ENCODE results near the gene ARL8A. TPM values are rescaled to one million over a fixed set of nuclear protein-coding genes. Genes with fewer than 3 reads are reported as not detected.

Gene ARL8A
- total and polyA plus RNA-seq, 10 of the 15 experiments (the other 5 are each of a cell fraction or from before 2014, with no cell fraction given) = 0.34 to 49.2 (median 15.4) TPM

DNA sequence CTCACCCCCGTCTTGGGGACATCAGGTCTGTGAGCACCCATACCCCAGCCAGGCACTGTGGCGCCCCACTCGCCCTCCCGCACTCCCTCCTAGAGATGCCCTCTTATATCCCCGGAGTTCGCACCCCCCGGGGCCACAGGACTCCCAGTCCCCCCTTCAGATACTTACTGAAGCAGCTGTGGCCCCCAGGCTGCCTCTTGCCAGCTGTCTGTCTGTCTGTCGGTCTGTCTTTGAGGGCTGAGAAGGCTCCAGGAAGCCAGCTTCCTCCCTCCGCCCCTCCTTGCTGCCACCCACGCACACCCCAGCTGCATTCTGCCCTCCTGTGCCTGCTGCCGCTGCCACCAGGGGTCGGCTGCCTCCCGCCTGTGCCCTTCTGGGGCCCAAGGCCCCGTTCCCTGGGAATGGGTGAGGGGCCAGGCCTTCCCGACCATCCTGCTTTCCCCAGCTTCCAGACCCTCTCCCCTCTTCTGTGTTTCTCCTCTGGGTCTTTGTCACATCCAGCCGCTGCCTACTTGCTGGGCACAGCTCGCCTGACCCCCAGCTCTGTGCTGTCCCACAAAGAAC is 15.9 kb upstream of the ARL8A start, which contains the start of gene PTPN7 (continued):
- TF ChIP-seq, protein P1, sequence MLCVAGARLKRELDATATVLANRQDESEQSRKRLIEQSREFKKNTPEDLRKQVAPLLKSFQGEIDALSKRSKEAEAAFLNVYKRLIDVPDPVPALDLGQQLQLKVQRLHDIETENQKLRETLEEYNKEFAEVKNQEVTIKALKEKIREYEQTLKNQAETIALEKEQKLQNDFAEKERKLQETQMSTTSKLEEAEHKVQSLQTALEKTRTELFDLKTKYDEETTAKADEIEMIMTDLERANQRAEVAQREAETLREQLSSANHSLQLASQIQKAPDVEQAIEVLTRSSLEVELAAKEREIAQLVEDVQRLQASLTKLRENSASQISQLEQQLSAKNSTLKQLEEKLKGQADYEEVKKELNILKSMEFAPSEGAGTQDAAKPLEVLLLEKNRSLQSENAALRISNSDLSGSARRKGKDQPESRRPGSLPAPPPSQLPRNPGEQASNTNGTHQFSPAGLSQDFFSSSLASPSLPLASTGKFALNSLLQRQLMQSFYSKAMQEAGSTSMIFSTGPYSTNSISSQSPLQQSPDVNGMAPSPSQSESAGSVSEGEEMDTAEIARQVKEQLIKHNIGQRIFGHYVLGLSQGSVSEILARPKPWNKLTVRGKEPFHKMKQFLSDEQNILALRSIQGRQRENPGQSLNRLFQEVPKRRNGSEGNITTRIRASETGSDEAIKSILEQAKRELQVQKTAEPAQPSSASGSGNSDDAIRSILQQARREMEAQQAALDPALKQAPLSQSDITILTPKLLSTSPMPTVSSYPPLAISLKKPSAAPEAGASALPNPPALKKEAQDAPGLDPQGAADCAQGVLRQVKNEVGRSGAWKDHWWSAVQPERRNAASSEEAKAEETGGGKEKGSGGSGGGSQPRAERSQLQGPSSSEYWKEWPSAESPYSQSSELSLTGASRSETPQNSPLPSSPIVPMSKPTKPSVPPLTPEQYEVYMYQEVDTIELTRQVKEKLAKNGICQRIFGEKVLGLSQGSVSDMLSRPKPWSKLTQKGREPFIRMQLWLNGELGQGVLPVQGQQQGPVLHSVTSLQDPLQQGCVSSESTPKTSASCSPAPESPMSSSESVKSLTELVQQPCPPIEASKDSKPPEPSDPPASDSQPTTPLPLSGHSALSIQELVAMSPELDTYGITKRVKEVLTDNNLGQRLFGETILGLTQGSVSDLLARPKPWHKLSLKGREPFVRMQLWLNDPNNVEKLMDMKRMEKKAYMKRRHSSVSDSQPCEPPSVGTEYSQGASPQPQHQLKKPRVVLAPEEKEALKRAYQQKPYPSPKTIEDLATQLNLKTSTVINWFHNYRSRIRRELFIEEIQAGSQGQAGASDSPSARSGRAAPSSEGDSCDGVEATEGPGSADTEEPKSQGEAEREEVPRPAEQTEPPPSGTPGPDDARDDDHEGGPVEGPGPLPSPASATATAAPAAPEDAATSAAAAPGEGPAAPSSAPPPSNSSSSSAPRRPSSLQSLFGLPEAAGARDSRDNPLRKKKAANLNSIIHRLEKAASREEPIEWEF (IDR thresholded peaks at IDR 0.05; ENCODE audit: insufficient replicate concordance, low read depth, low read length) = no peak
- TF ChIP-seq EGR1 (IDR thresholded peaks at IDR 0.05; ENCODE audit: borderline replicate concordance in 1 of 2, low read depth in 2 of 2, low read length in 2 of 2) (peak; percentile 91 to 99), NR2C2 (IDR thresholded peaks at IDR 0.05; ENCODE audit: borderline replicate concordance, control insufficient read depth, insufficient read length, low read depth) (no peak), SPI1 (IDR thresholded peaks at IDR 0.05; ENCODE audit: borderline replicate concordance, insufficient read depth, low read depth, low read length) (peak; percentile 49; the same call in 1 of the 2 replicates), HDGF (IDR thresholded peaks at IDR 0.05) (0 out of 2 replicates have a peak, but pooled peaks have one; percentile 33), ZNF274 (IDR thresholded peaks at IDR 0.05; ENCODE audit: insufficient read depth, insufficient read length) (no peak), MEF2B (IDR thresholded peaks at IDR 0.05; ENCODE audit: partially characterized antibody, poor library complexity, severe bottlenecking) (peak; percentile 59), SMAD1 (IDR thresholded peaks at IDR 0.05; ENCODE audit: low read depth, partially characterized antibody) (no peak), IKZF1 (conservative IDR thresholded peaks at IDR 0.05) (peak; percentile 77), TAF1 (IDR thresholded peaks at IDR 0.05; ENCODE audit: borderline replicate concordance, low read depth, low read length) (0 out of 2 replicates have a peak, but pooled peaks have one; percentile 42), MTA2 (IDR thresholded peaks at IDR 0.05; ENCODE audit: low read depth) (peak; percentile 66), RAD21 (IDR thresholded peaks at IDR 0.05; ENCODE audit: insufficient read depth, low read depth, low read length) (peak; percentile 42; the same call in 1 of the 2 replicates), BMI1 (IDR thresholded peaks at IDR 0.05; ENCODE audit: borderline replicate concordance) (no peak), EP300 (IDR thresholded peaks at IDR 0.05; ENCODE audit: borderline replicate concordance in 1 of 2, control insufficient read depth in 1 of 2, low read depth in 2 of 2, low read length in 2 of 2) (no peak), SRF (IDR thresholded peaks at IDR 0.05; ENCODE audit: low read depth in 2 of 2, low read length in 2 of 2) (no peak), ASH2L (IDR thresholded peaks at IDR 0.05; ENCODE audit: borderline replicate concordance, low read depth) (no peak), RELB (IDR thresholded peaks at IDR 0.05; ENCODE audit: low read depth) (no peak; the same call in 1 of the 2 replicates), TCF12 (IDR thresholded peaks at IDR 0.05; ENCODE audit: low read depth, low read length) (peak; percentile 92), CREB1 (IDR thresholded peaks at IDR 0.05; ENCODE audit: low read depth) (no peak), TCF3 (IDR thresholded peaks at IDR 0.05; ENCODE audit: borderline replicate concordance, insufficient read depth, low read depth, low read length) (peak; percentile 93), NR2F1 (conservative IDR thresholded peaks at IDR 0.05) (peak; percentile 60), RCOR1 (conservative IDR thresholded peaks at IDR 0.05; ENCODE audit: low read depth, low read length) (no peak)
- TF ChIP-seq, protein P2, sequence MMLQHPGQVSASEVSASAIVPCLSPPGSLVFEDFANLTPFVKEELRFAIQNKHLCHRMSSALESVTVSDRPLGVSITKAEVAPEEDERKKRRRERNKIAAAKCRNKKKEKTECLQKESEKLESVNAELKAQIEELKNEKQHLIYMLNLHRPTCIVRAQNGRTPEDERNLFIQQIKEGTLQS (IDR thresholded peaks at IDR 0.05; ENCODE audit: borderline replicate concordance, extremely low read depth, low read depth, low read length) = no peak

All from GM12878 (cell line).